ENCODE data around the gene GPRC5B. TPM values are rescaled to one million over a fixed set of nuclear protein-coding genes. Genes with fewer than 3 reads are reported as not detected.

Gene GPRC5B
- total and polyA plus RNA-seq, 2 donors (not counting 3 experiments of a cell fraction or from before 2014, with no cell fraction given) = 42.3 TPM

DNA sequence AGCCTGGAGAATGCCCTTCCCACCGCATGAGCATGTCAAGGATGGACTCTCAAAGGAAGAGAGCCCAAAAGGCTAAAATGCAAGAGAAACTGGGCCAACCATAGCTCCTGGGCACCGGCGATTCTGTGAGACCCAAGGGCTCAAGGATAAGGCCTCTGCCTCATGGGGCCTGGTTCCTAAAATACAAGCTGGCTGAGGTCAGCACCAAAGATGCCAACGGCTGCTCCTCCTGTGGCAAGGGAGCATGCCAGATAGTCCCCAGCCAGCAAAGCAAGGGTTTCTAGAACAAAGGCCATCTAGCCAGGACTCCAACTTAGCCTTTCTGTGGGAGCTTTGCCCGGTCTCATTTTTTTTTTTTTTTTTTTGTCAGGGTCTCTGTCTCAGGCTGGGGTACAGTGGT, 20.1 kb downstream of the GPRC5B start:
- DNase-seq (ENCODE audit: low read depth, low spot score) = no peak
- Histone ChIP-seq H4K20me1 (replicated peaks; ENCODE audit: control insufficient read depth, extremely low read depth, insufficient read depth, low read length) (no peaks in the 10 kb centered on the region), H3K36me3 (ENCODE audit: control insufficient read depth in 2 of 2, extremely low read depth in 1 of 2, insufficient read depth in 2 of 2, low read length in 2 of 2) (peaks cover 0 to 4% of the 10 kb centered on the region in 2 experiments), H3K4me1 (ENCODE audit: control insufficient read depth, extremely low read depth, insufficient read depth, low read length) (no peaks in the 10 kb centered on the region), H3K4me2 (ENCODE audit: insufficient read depth, low read length) (no peak overlapping the region), H3K9me1 (replicated peaks; ENCODE audit: control insufficient read depth, extremely low read depth, insufficient read depth, low read length) (no peaks in the 10 kb centered on the region), H3K9me3 (replicated peaks; ENCODE audit: control insufficient read depth, insufficient read depth, low read length) (no peaks in the 10 kb centered on the region), H3K27me3 (ENCODE audit: control insufficient read depth in 2 of 2, insufficient read depth in 2 of 2, low read length in 2 of 2) (no peaks in the 10 kb centered on the region), H2AFZ (ENCODE audit: low read depth, low read length) (no peak overlapping the region), H3K79me2 (ENCODE audit: control insufficient read depth, insufficient read depth, low read length) (no peaks in the 10 kb centered on the region), H3K27ac (ENCODE audit: insufficient read depth, low read depth, low read length) (no peak overlapping the region), H3K9ac (replicated peaks; ENCODE audit: extremely low read depth, insufficient read depth, low read length) (no peak overlapping the region), H3K4me3 (replicated peaks in 1 of 3; ENCODE audit: insufficient read depth in 1 of 3, low read depth in 1 of 3, low read length in 3 of 3) (no peak overlapping the region)
- POLR2A ChIA-PET = no interaction called here
- intact Hi-C loops (cut with micrococcal nuclease) = no loop called here
- TF ChIP-seq MYC (IDR thresholded peaks at IDR 0.05; ENCODE audit: low read depth, low read length) = no peak
- TF ChIP-seq JUN (IDR thresholded peaks at IDR 0.05; ENCODE audit: borderline replicate concordance, insufficient read depth, insufficient read length, low read depth) = no peak
- TF ChIP-seq, protein P1, sequence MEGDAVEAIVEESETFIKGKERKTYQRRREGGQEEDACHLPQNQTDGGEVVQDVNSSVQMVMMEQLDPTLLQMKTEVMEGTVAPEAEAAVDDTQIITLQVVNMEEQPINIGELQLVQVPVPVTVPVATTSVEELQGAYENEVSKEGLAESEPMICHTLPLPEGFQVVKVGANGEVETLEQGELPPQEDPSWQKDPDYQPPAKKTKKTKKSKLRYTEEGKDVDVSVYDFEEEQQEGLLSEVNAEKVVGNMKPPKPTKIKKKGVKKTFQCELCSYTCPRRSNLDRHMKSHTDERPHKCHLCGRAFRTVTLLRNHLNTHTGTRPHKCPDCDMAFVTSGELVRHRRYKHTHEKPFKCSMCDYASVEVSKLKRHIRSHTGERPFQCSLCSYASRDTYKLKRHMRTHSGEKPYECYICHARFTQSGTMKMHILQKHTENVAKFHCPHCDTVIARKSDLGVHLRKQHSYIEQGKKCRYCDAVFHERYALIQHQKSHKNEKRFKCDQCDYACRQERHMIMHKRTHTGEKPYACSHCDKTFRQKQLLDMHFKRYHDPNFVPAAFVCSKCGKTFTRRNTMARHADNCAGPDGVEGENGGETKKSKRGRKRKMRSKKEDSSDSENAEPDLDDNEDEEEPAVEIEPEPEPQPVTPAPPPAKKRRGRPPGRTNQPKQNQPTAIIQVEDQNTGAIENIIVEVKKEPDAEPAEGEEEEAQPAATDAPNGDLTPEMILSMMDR (IDR thresholded peaks at IDR 0.05; ENCODE audit: extremely low read depth in 1 of 2, insufficient read depth in 1 of 2, low read depth in 1 of 2, low read length in 2 of 2) = no peak
- no peak for TF ChIP-seq POLR2AphosphoS5 (IDR thresholded peaks at IDR 0.05; ENCODE audit: insufficient read depth, low read depth, low read length)
- no peak for TF ChIP-seq EZH2 (IDR thresholded peaks at IDR 0.05; ENCODE audit: borderline replicate concordance, low read depth, low read length, severe bottlenecking)
- TF ChIP-seq, protein P2, sequence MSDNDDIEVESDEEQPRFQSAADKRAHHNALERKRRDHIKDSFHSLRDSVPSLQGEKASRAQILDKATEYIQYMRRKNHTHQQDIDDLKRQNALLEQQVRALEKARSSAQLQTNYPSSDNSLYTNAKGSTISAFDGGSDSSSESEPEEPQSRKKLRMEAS (IDR thresholded peaks at IDR 0.05; ENCODE audit: insufficient read depth, insufficient read length) = no peak
- no peak for TF ChIP-seq GATA2 (IDR thresholded peaks at IDR 0.05; ENCODE audit: insufficient read depth, insufficient read length, low read depth, low read length)
- TF ChIP-seq FOS (IDR thresholded peaks at IDR 0.05; ENCODE audit: borderline replicate concordance, insufficient read depth, low read length) = no peak
- TF ChIP-seq POLR2A (IDR thresholded peaks at IDR 0.05; ENCODE audit: low read depth, low read length) = no peak
- CTCF ChIA-PET = interaction anchor here (0.7 to 1.2 kb wide), 2 partner anchors 11 to 281 kb away, joined by 4 to 5 read pairs; no protein-coding TSS in a partner anchor
- FAIRE-seq = no peak
- BruUV-seq (replicated peaks) = no TSS peak
- dilution Hi-C loops (cut with MboI; ENCODE audit: extremely low pct_ligation_motif_present, low sequenced_read_pairs) = no loop called here

All from endothelial cell of umbilical vein (primary cell).